ENCODE data around the gene ANGPTL7.

ANGPTL7 gene

GRCh38 chr1:11188858-11189451 is at the start of gene ANGPTL7:
ANGPTL7 (plus strand) TSS chr1:11189355; CDS start chr1:11189580, 225 bp downstream.
- Mint-ChIP-seq H3K27ac (no peak within 1 kb of the TSS), H3K36me3 (ENCODE audit: low read depth) (peaks cover 46% of the 10 kb centered on the region), H3K9me3 (no peaks in the 10 kb centered on the region), H3K4me3 (no peak within 1 kb of the TSS), H3K27me3 (no peaks in the 10 kb centered on the region), H3K4me1 (ENCODE audit: low read depth) (no peaks in the 10 kb centered on the region)

- H3K36me3 Mint-ChIP-seq (ENCODE audit: low read depth) = peaks cover 52% of the 10 kb centered on the region
- H3K27ac Mint-ChIP-seq = peak overlapping the region; percentile 83
Observed at GRCh38 chr1:11142618-11143391, 46.4 kb upstream of the ANGPTL7 start.

GRCh38 chr1:11143401-11143800 is 45.8 kb upstream of the ANGPTL7 start:
- Mint-ChIP-seq H3K36me3 (ENCODE audit: low read depth) (peaks cover 56% of the 10 kb centered on the region), H3K9me3 (no peaks in the 10 kb centered on the region), H3K4me1 (ENCODE audit: low read depth) (peaks cover 25% of the 10 kb centered on the region), H3K27me3 (no peaks in the 10 kb centered on the region), H3K27ac (peak overlapping the region; percentile 83), H3K4me3 (no peak overlapping the region)

More at GRCh38 chr1:11142618-11143391, 46.4 kb upstream of the ANGPTL7 start:
- H3K4me3 Mint-ChIP-seq = peak overlapping the region; percentile 4
- no peaks in the 10 kb centered on the region for H3K27me3 Mint-ChIP-seq
- H3K9me3 Mint-ChIP-seq = no peaks in the 10 kb centered on the region
- H3K4me1 Mint-ChIP-seq (ENCODE audit: low read depth) = peaks cover 25% of the 10 kb centered on the region

GRCh38 chr1:11143907-11144306 is 45.2 kb upstream of the ANGPTL7 start:
- peaks cover 53% of the 10 kb centered on the region for H3K36me3 Mint-ChIP-seq (ENCODE audit: low read depth)
- H3K27ac Mint-ChIP-seq = peak overlapping the region; percentile 83
- peaks cover 25% of the 10 kb centered on the region for H3K4me1 Mint-ChIP-seq (ENCODE audit: low read depth)
- no peaks in the 10 kb centered on the region for H3K9me3 Mint-ChIP-seq
- peak overlapping the region; percentile 22 for H3K4me3 Mint-ChIP-seq
- no peaks in the 10 kb centered on the region for H3K27me3 Mint-ChIP-seq

- Mint-ChIP-seq H3K27ac (peak overlapping the region; percentile 77), H3K4me3 (peak overlapping the region; percentile 16), H3K27me3 (no peaks in the 10 kb centered on the region), H3K36me3 (ENCODE audit: low read depth) (peaks cover 56% of the 10 kb centered on the region), H3K4me1 (ENCODE audit: low read depth) (peaks cover 25% of the 10 kb centered on the region), H3K9me3 (no peaks in the 10 kb centered on the region)
Observed at GRCh38 chr1:11144570-11145256, 44.4 kb upstream of the ANGPTL7 start.

- Mint-ChIP-seq H3K9me3 (no peaks in the 10 kb centered on the region), H3K27ac (no peak overlapping the region), H3K4me1 (ENCODE audit: low read depth) (peaks cover 25% of the 10 kb centered on the region), H3K27me3 (no peaks in the 10 kb centered on the region), H3K4me3 (no peak overlapping the region), H3K36me3 (ENCODE audit: low read depth) (peaks cover 64% of the 10 kb centered on the region)
Observed at GRCh38 chr1:11145741-11146140, 43.4 kb upstream of the ANGPTL7 start.

- Mint-ChIP-seq H3K27me3 (no peaks in the 10 kb centered on the region), H3K4me3 (no peak overlapping the region), H3K27ac (no peak overlapping the region), H3K4me1 (ENCODE audit: low read depth) (peaks cover 25% of the 10 kb centered on the region), H3K36me3 (ENCODE audit: low read depth) (peaks cover 75% of the 10 kb centered on the region), H3K9me3 (no peaks in the 10 kb centered on the region)
Observed at GRCh38 chr1:11147197-11147770, 41.9 kb upstream of the ANGPTL7 start.

GRCh38 chr1:11150326-11150725 is 38.8 kb upstream of the ANGPTL7 start:
- Mint-ChIP-seq H3K36me3 (ENCODE audit: low read depth) (peaks cover 72% of the 10 kb centered on the region), H3K9me3 (no peaks in the 10 kb centered on the region), H3K4me1 (ENCODE audit: low read depth) (no peaks in the 10 kb centered on the region), H3K27me3 (no peaks in the 10 kb centered on the region), H3K27ac (no peak overlapping the region), H3K4me3 (no peak overlapping the region)

- H3K4me1 Mint-ChIP-seq (ENCODE audit: low read depth) = no peaks in the 10 kb centered on the region
- no peaks in the 10 kb centered on the region for H3K9me3 Mint-ChIP-seq
- peaks cover 70% of the 10 kb centered on the region for H3K36me3 Mint-ChIP-seq (ENCODE audit: low read depth)
- no peak overlapping the region for H3K4me3 Mint-ChIP-seq
- no peaks in the 10 kb centered on the region for H3K27me3 Mint-ChIP-seq
- H3K27ac Mint-ChIP-seq = no peak overlapping the region
Observed at GRCh38 chr1:11151114-11151513, 38.0 kb upstream of the ANGPTL7 start.

GRCh38 chr1:11151826-11152612 is 37.1 kb upstream of the ANGPTL7 start:
- Mint-ChIP-seq H3K4me1 (ENCODE audit: low read depth) (peaks cover 7% of the 10 kb centered on the region), H3K4me3 (no peak overlapping the region), H3K27me3 (no peaks in the 10 kb centered on the region), H3K27ac (no peak overlapping the region), H3K9me3 (no peaks in the 10 kb centered on the region), H3K36me3 (ENCODE audit: low read depth) (peaks cover 72% of the 10 kb centered on the region)

- H3K27me3 Mint-ChIP-seq = no peaks in the 10 kb centered on the region
- H3K27ac Mint-ChIP-seq = no peak overlapping the region
- peaks cover 11% of the 10 kb centered on the region for H3K4me1 Mint-ChIP-seq (ENCODE audit: low read depth)
- H3K36me3 Mint-ChIP-seq (ENCODE audit: low read depth) = peaks cover 75% of the 10 kb centered on the region
- H3K4me3 Mint-ChIP-seq = no peak overlapping the region
- H3K9me3 Mint-ChIP-seq = no peaks in the 10 kb centered on the region
Observed at GRCh38 chr1:11152755-11153154, 36.4 kb upstream of the ANGPTL7 start.

GRCh38 chr1:11153184-11153583 is 36.0 kb upstream of the ANGPTL7 start:
- no peaks in the 10 kb centered on the region for H3K9me3 Mint-ChIP-seq
- H3K27me3 Mint-ChIP-seq = no peaks in the 10 kb centered on the region
- H3K36me3 Mint-ChIP-seq (ENCODE audit: low read depth) = peaks cover 71% of the 10 kb centered on the region
- H3K27ac Mint-ChIP-seq = no peak overlapping the region
- no peak overlapping the region for H3K4me3 Mint-ChIP-seq
- peaks cover 15% of the 10 kb centered on the region for H3K4me1 Mint-ChIP-seq (ENCODE audit: low read depth)

- H3K27ac Mint-ChIP-seq = no peak overlapping the region
- no peaks in the 10 kb centered on the region for H3K9me3 Mint-ChIP-seq
- H3K4me3 Mint-ChIP-seq = no peak overlapping the region
- H3K4me1 Mint-ChIP-seq (ENCODE audit: low read depth) = peaks cover 19% of the 10 kb centered on the region
- no peaks in the 10 kb centered on the region for H3K27me3 Mint-ChIP-seq
- H3K36me3 Mint-ChIP-seq (ENCODE audit: low read depth) = peaks cover 47% of the 10 kb centered on the region
Observed at GRCh38 chr1:11156441-11156840, 32.7 kb upstream of the ANGPTL7 start.

GRCh38 chr1:11156963-11157362 is 32.2 kb upstream of the ANGPTL7 start:
- Mint-ChIP-seq H3K4me1 (ENCODE audit: low read depth) (peaks cover 19% of the 10 kb centered on the region), H3K36me3 (ENCODE audit: low read depth) (peaks cover 51% of the 10 kb centered on the region), H3K9me3 (no peaks in the 10 kb centered on the region), H3K27ac (no peak overlapping the region), H3K27me3 (no peaks in the 10 kb centered on the region), H3K4me3 (no peak overlapping the region)

Measured in stimulated activated naive CD8-positive, alpha-beta T cell treated with anti-CD3 and anti-CD28 coated beads, Interleukin-15, Interleukin-2, amounts not matched to agents 100 ng/mL and 50 ng/mL, for 24 hours (primary cell).